GM12878 (cell line): ENCODE results near the gene COL5A1. TPM values are rescaled to one million over a fixed set of nuclear protein-coding genes. Genes with fewer than 3 reads are reported as not detected.

Source experiments
- ATAC-seq: fragments of 200-7000 bp; cut with Tn5 transposase; 3 replicates; pipeline ENCODE4 v1.9.1; 2020; ENCODE audit warnings: mild to moderate bottlenecking, moderate library complexity
- BruUV-seq: library from RNA; stranded (reverse); fragments of 400-500 nt; replicated peaks from 2 replicates; lab custom pipeline; 2021; lab: Mats Ljungman, UMichigan
- CTCF ChIA-PET: fragments of 300-600 bp; sonication (Branson Sonifier 250); formaldehyde crosslinking; extraction: SDS; loops from one replicate; lab custom pipeline; 2021; ENCODE audit warnings: inconsistent platforms; lab: Yijun Ruan, JAX
- POLR2A ChIA-PET: fragments of 350-600 bp; formaldehyde crosslinking; extraction: SDS; loops from one replicate; lab custom pipeline; 2021; ENCODE audit warnings: inconsistent platforms; lab: Charles Lee
- RAD21 ChIA-PET: fragments of 300-600 bp; sonication (Branson Sonifier 250); formaldehyde crosslinking; loops from one replicate; lab custom pipeline; 2023; ENCODE audit warnings: antibody characterized with exemption; ENCODE audit not compliant: unreplicated experiment; lab: Charles Lee
- SMC1A ChIA-PET: fragments of 300-600 bp; sonication (Branson Sonifier 250); formaldehyde crosslinking; loops from one replicate; lab custom pipeline; 2023; ENCODE audit not compliant: unreplicated experiment, uncharacterized antibody; lab: Charles Lee
- DNase-seq: peaks from one replicate; pipeline ENCODE4 v3.0.0-alpha.2; 2011; ENCODE audit warnings: low read depth, low spot score
- FAIRE-seq: peaks from 3 replicates; lab custom pipeline; 2011; peaks lifted over from hg19 to GRCh38; lab: Jason Lieb, UNC
- H2AFZ ChIP-seq: 2 replicates; pipeline ENCODE4 v1.6.0; 2011; ENCODE audit warnings: low read depth, low read length, control low read depth; ENCODE audit not compliant: control insufficient read depth
- H3K27ac ChIP-seq: 2 replicates; pipeline ENCODE4 v1.5.1; 2011; ENCODE audit warnings: control low read depth; ENCODE audit not compliant: control insufficient read depth, insufficient read depth
- H3K27me3 ChIP-seq, 2 experiments: replicated peaks in 1 of 2; 2 replicates each; pipeline versions ENCODE4 v1.6.0 to v1.6.1; 2011; ENCODE audit warnings: low read length in 1 of 2; ENCODE audit not compliant: control insufficient read depth in 2 of 2, insufficient read depth in 2 of 2
- H3K36me3 ChIP-seq, 2 experiments: 2 replicates each; pipeline ENCODE4 v1.5.1; 2011; ENCODE audit warnings: low read length in 1 of 2; ENCODE audit not compliant: control insufficient read depth in 2 of 2, insufficient read depth in 2 of 2
- H3K4me1 ChIP-seq: 2 replicates; pipeline ENCODE4 v1.6.1; 2011; ENCODE audit warnings: mild to moderate bottlenecking, low read length, moderate library complexity, mixed read lengths; ENCODE audit not compliant: control insufficient read depth, insufficient read depth
- H3K4me2 ChIP-seq: 2 replicates; pipeline ENCODE4 v1.6.0; 2011; ENCODE audit warnings: control low read depth; ENCODE audit not compliant: control insufficient read depth, insufficient read depth
- H3K4me3 ChIP-seq: fragments of 200-600 bp; sonication (generic); 2 replicates; pipeline ENCODE4 v1.5.1; 2016
- H3K79me2 ChIP-seq: 2 replicates; pipeline ENCODE4 v1.6.0; 2011; ENCODE audit warnings: low read length; ENCODE audit not compliant: control insufficient read depth, insufficient read depth
- H3K9ac ChIP-seq: 2 replicates; pipeline ENCODE4 v1.8.0; 2011; ENCODE audit warnings: low read length, control low read depth, mixed read lengths; ENCODE audit not compliant: control insufficient read depth, insufficient read depth
- H3K9me3 ChIP-seq: replicated peaks from 3 replicates; pipeline ENCODE4 v1.5.1; 2011; ENCODE audit warnings: mild to moderate bottlenecking, low read length; ENCODE audit not compliant: control insufficient read depth, insufficient read depth
- H4K20me1 ChIP-seq: 2 replicates; pipeline ENCODE4 v1.6.0; 2011; ENCODE audit not compliant: control insufficient read depth, insufficient read depth
- ATF7 ChIP-seq: fragments of 450-650 bp; IDR thresholded peaks from 2 replicates; pipeline ENCODE4 v1.6.1; 2016; ENCODE audit warnings: low read depth, mild to moderate bottlenecking
- CREM ChIP-seq: IDR thresholded peaks from 2 replicates; pipeline ENCODE4 v1.6.1; 2014; ENCODE audit warnings: antibody characterized with exemption, low read depth
- HDGF ChIP-seq: fragments of 450-650 bp; IDR thresholded peaks from 2 replicates; pipeline ENCODE4 v1.6.1; 2016; ENCODE audit warnings: antibody characterized with exemption
- IKZF1 ChIP-seq: fragments of 450-650 bp; conservative IDR thresholded peaks from 2 replicates; pipeline ENCODE4 v1.6.1; 2017; ENCODE audit warnings: antibody characterized with exemption, mild to moderate bottlenecking
- JUNB ChIP-seq: IDR thresholded peaks from 2 replicates; pipeline ENCODE4 v1.6.1; 2016; ENCODE audit warnings: antibody characterized with exemption, mild to moderate bottlenecking
- KDM1A ChIP-seq: fragments of 200-600 bp; sonication (generic); IDR thresholded peaks from 2 replicates; pipeline ENCODE4 v1.6.1; 2016; ENCODE audit warnings: borderline replicate concordance
- MTA3 ChIP-seq: IDR thresholded peaks from 2 replicates; pipeline ENCODE4 v1.6.1; 2012; ENCODE audit warnings: low read length, inconsistent platforms, borderline replicate concordance
- MYB ChIP-seq: fragments of 150-350 bp; IDR thresholded peaks from 2 replicates; pipeline ENCODE4 v1.6.1; 2014; ENCODE audit warnings: mild to moderate bottlenecking, low read depth, low read length, borderline replicate concordance
- TCF12 ChIP-seq: IDR thresholded peaks from 2 replicates; pipeline ENCODE4 v1.6.1; 2011; ENCODE audit warnings: low read depth, mild to moderate bottlenecking, low read length
- ZBED1 ChIP-seq: IDR thresholded peaks from 2 replicates; pipeline ENCODE4 v1.6.1; 2016; ENCODE audit warnings: borderline replicate concordance
- WGBS: methylation state at CpG from one replicate; pipeline ENCODE4 v1.1.6; 2016; ENCODE audit warnings: low lambda C conversion rate; ENCODE audit not compliant: insufficient replicate concordance, insufficient coverage; ENCODE audit errors: missing lambda C conversion rate; 5-methylcytosine and 5-hydroxymethylcytosine counted together
- in situ Hi-C: fragments of 300-500 bp; cut with MboI; formaldehyde crosslinking; loops from 9 replicates; pipeline ENCODE4 v1.14.3; 2018; ENCODE audit warnings: mixed read lengths
- intact Hi-C: fragments of 100-400 bp; cut with micrococcal nuclease; formaldehyde crosslinking; loops from one replicate; pipeline ENCODE4 v1.14.2; 2022; ENCODE audit not compliant: unreplicated experiment
- polyA plus RNA-seq, 11 experiments: library from polyadenylated mRNA; depleted of rRNA in 4 of 11; unstranded in 6 of 11; stranded (reverse) in 5 of 11; fragments of >200 nt; fragmentation: Nextera tagmentation in 4 of 11; fragmentation: Illumina TruSeq in 1 of 11; extraction: Ambion mirVana in 4 of 11; extraction: Trizol in 1 of 11; gene quantifications; 1 replicate in 1 of 11; 2 replicates in 10 of 11; pipeline versions ENCODE4 v1.2.1 to v1.2.3, GENCODE V29; 2011 to 2016; ENCODE audit warnings: inconsistent platforms in 2 of 11, missing spikeins in 2 of 11, low read depth in 1 of 11
- total RNA-seq, 4 experiments: library from RNA; depleted of rRNA in 3 of 4; stranded (reverse); fragments of >200 nt in 3 of 4; fragmentation: Illumina TruSeq in 1 of 4; extraction: Trizol in 1 of 4; gene quantifications; 2 replicates each; pipeline versions ENCODE4 v1.2.1 to v1.2.3, GENCODE V29; 2013 to 2021
- TF ChIP-seq, protein P1 (sequence below): IDR thresholded peaks from 2 replicates; pipeline ENCODE4 v1.6.1; 2011; ENCODE audit warnings: mild to moderate bottlenecking, low read depth, low read length, moderate library complexity; ENCODE audit not compliant: insufficient replicate concordance
- TF ChIP-seq, protein P2 (sequence below): fragments of 450-650 bp; IDR thresholded peaks from 2 replicates; pipeline ENCODE4 v1.6.1; 2014; ENCODE audit warnings: mild to moderate bottlenecking
- TF ChIP-seq, protein P3 (sequence below): fragments of 450-650 bp; IDR thresholded peaks from 2 replicates; pipeline ENCODE4 v1.6.1; 2017; ENCODE audit warnings: mild to moderate bottlenecking, low read depth, inconsistent platforms; ENCODE audit not compliant: poor library complexity, severe bottlenecking

COL5A1 gene
- total and polyA plus RNA-seq, 10 of the 15 experiments (the other 5 are each of a cell fraction or from before 2014, with no cell fraction given), result under 0.01 to 0.15 (median 0.13) TPM; not detected in 4

DNA sequence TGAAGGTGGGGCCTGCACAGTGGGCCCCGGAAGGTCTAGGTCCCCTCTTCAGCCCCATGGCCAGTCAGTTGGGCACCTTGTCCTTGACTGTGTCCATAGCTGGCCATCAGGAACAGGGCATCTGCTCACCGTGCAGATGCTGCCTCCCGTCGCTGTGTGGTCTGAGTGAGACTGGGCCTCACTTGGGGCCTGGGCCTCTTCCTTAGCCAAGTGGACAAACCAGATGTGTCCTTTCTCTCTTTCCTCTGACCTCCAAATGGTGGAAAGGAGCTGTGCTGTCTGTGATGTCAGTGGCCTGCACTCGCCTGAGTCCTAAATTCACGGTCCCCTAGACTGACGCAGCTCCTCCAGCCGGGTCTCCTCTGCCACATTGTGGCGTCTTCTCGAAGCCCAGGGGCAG lies 114.5 kb downstream of the COL5A1 start:
- POLR2A ChIA-PET, result no interaction called here
- FAIRE-seq (no peak), ATAC-seq (no peak), DNase-seq (no peak)
- in situ Hi-C loops, result no loop called here
- TF ChIP-seq, protein P1, sequence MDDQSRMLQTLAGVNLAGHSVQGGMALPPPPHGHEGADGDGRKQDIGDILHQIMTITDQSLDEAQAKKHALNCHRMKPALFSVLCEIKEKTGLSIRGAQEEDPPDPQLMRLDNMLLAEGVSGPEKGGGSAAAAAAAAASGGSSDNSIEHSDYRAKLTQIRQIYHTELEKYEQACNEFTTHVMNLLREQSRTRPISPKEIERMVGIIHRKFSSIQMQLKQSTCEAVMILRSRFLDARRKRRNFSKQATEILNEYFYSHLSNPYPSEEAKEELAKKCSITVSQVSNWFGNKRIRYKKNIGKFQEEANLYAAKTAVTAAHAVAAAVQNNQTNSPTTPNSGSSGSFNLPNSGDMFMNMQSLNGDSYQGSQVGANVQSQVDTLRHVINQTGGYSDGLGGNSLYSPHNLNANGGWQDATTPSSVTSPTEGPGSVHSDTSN, result no peak
- Histone ChIP-seq H4K20me1 (no peaks in the 10 kb centered on the region), H3K4me1 (no peaks in the 10 kb centered on the region), H3K79me2 (no peaks in the 10 kb centered on the region), H3K9ac (no peak overlapping the region), H3K36me3 (no peaks in the 10 kb centered on the region), H2AFZ (no peak overlapping the region), H3K27ac (no peak overlapping the region), H3K4me3 (no peak overlapping the region), H3K9me3 (no peaks in the 10 kb centered on the region; the same call in 2 of the 3 replicates), H3K27me3 (peaks cover 0 to 2% of the 10 kb centered on the region in 2 experiments; a peak in 1 of 4 replicates), H3K4me2 (no peak overlapping the region)
- intact Hi-C loops, result no loop called here
- RAD21 ChIA-PET, result no interaction called here
- SMC1A ChIA-PET, result no interaction called here
- BruUV-seq, result no TSS peak
- CTCF ChIA-PET, result no interaction called here
- 32% methylated on average over 10 of the region's 10 CpGs for WGBS

DNA sequence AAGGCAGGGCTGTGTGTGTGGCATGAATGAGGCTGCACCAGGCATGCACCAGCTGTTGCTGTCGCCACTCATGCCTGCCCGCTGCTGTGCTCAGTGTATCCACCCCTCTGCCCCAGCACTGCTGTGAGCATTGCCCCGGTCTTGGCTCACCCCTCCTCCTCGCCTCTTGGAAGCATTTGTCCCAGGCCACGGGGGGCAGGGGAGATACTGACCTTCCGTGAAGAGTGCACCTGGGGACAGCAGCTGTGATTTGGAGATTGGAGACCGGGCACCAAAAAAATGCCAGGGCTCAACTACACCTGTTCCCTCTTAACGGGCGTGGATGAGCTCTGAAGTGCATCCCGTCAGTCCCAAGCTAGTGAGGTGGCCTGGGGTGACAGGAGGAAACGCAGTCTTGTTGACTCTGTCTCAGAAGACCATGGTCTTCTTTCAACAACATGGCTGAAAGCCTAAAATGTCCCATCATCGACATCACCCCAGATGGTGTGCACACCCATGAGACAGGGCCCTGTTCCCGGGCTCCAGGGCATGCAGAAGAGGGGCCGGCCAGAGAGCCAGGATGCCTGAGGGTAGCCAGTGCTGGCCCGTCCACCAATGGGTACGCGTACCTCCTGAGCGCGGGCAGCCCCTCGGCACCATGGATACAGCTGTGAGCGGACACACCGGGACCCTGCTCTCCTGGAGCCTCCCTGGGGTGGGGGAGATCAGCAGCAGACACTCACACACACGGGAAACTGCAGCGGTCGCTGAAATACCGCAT lies 115.8 kb downstream of the COL5A1 start:
- Histone ChIP-seq H3K9ac (no peak overlapping the region), H3K4me3 (no peak overlapping the region), H3K27me3 (peaks cover 0 to 2% of the 10 kb centered on the region in 2 experiments; a peak in 1 of 4 replicates), H3K4me2 (no peak overlapping the region), H2AFZ (no peak overlapping the region), H3K27ac (no peak overlapping the region), H3K36me3 (no peaks in the 10 kb centered on the region), H3K79me2 (no peaks in the 10 kb centered on the region), H4K20me1 (no peaks in the 10 kb centered on the region), H3K4me1 (no peaks in the 10 kb centered on the region), H3K9me3 (no peaks in the 10 kb centered on the region; the same call in 2 of the 3 replicates)
- ChIA-PET CTCF (no interaction called here), RAD21 (no interaction called here), SMC1A (no interaction called here), POLR2A (no interaction called here)
- ATAC-seq (no peak), DNase-seq (no peak), FAIRE-seq (no peak)
- in situ Hi-C loops, result no loop called here
- TF ChIP-seq, protein P2, sequence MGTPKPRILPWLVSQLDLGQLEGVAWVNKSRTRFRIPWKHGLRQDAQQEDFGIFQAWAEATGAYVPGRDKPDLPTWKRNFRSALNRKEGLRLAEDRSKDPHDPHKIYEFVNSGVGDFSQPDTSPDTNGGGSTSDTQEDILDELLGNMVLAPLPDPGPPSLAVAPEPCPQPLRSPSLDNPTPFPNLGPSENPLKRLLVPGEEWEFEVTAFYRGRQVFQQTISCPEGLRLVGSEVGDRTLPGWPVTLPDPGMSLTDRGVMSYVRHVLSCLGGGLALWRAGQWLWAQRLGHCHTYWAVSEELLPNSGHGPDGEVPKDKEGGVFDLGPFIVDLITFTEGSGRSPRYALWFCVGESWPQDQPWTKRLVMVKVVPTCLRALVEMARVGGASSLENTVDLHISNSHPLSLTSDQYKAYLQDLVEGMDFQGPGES, result no peak
- no peak for TF ChIP-seq IKZF1
- no peak for TF ChIP-seq JUNB
- TF ChIP-seq, protein P3, sequence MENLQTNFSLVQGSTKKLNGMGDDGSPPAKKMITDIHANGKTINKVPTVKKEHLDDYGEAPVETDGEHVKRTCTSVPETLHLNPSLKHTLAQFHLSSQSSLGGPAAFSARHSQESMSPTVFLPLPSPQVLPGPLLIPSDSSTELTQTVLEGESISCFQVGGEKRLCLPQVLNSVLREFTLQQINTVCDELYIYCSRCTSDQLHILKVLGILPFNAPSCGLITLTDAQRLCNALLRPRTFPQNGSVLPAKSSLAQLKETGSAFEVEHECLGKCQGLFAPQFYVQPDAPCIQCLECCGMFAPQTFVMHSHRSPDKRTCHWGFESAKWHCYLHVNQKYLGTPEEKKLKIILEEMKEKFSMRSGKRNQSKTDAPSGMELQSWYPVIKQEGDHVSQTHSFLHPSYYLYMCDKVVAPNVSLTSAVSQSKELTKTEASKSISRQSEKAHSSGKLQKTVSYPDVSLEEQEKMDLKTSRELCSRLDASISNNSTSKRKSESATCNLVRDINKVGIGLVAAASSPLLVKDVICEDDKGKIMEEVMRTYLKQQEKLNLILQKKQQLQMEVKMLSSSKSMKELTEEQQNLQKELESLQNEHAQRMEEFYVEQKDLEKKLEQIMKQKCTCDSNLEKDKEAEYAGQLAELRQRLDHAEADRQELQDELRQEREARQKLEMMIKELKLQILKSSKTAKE, result no peak
- TF ChIP-seq KDM1A, result no peak
- TF ChIP-seq ATF7, result no peak
- no peak for TF ChIP-seq CREM
- no peak for TF ChIP-seq HDGF
- no peak for TF ChIP-seq MYB
- TF ChIP-seq ZBED1, result no peak
- no peak for TF ChIP-seq TCF12
- TF ChIP-seq MTA3, result no peak
- 51% methylated on average over 26 of the region's 26 CpGs for WGBS
- no TSS peak for BruUV-seq
- intact Hi-C loops, result no loop called here
